ENCODE data around the gene OR56A5. TPM values are rescaled to one million over a fixed set of nuclear protein-coding genes. Genes with fewer than 3 reads are reported as not detected.

Gene OR56A5
- total and polyA plus RNA-seq, 2 of the 13 experiments (the other 11 are each of a cell fraction or from before 2014, with no cell fraction given): not detected

GRCh38 chr11:5931061-5931460 lies 37.2 kb downstream of the OR56A5 start (continued):
- TF ChIP-seq ZBTB10 (CRISPR knock-in tag; IDR thresholded peaks at IDR 0.05; ENCODE audit: borderline replicate concordance) (no peak), BRD4 (CRISPR knock-in tag; IDR thresholded peaks at IDR 0.05) (no peak), ZNF674 (CRISPR knock-in tag; IDR thresholded peaks at IDR 0.05; ENCODE audit: low read depth) (no peak), AGO2 (optimal IDR thresholded peaks at IDR 0.05; ENCODE audit: low read depth, low read length) (no peak), SNAPC5 (CRISPR knock-in tag; IDR thresholded peaks at IDR 0.05; ENCODE audit: borderline replicate concordance) (no peak), HDAC1 (CRISPR knock-in tag; IDR thresholded peaks at IDR 0.05) (no peak), ZNF724P (CRISPR knock-in tag; IDR thresholded peaks at IDR 0.05; ENCODE audit: borderline replicate concordance) (no peak), MAZ (IDR thresholded peaks at IDR 0.05; ENCODE audit: borderline replicate concordance, low read depth, low read length) (no peak), MAZ (CRISPR knock-in tag; IDR thresholded peaks at IDR 0.05; ENCODE audit: low read depth) (no peak), DDIT3 (CRISPR knock-in tag; IDR thresholded peaks at IDR 0.05) (no peak)

- Histone ChIP-seq H4K20me1 (ENCODE audit: insufficient read depth, low read length) (no peaks in the 10 kb centered on the region), H3K27ac (ENCODE audit: extremely low read length, insufficient read depth, low read length) (no peak overlapping the region), H3K4me2 (ENCODE audit: low read depth, low read length) (no peak overlapping the region), H2AFZ (ENCODE audit: low read length) (no peak overlapping the region), H3K4me3 (replicated peaks in 1 of 3; ENCODE audit: insufficient read depth in 1 of 3, low read depth in 2 of 3, low read length in 3 of 3) (no peak overlapping the region), H3K9me3 (ENCODE audit: low read length) (no peaks in the 10 kb centered on the region), H3K9ac (ENCODE audit: insufficient read depth, low read depth, low read length) (no peak overlapping the region), H3K27me3 (ENCODE audit: control insufficient read depth in 1 of 2, insufficient read depth in 2 of 2, low read length in 2 of 2) (peaks cover 0 to 9% of the 10 kb centered on the region in 2 experiments; a peak in 2 of 5 replicates), H3K4me1 (ENCODE audit: insufficient read depth, low read length) (no peaks in the 10 kb centered on the region), H3K79me2 (ENCODE audit: insufficient read depth, low read length) (no peaks in the 10 kb centered on the region), H3K36me3 (replicated peaks in 1 of 2; ENCODE audit: control insufficient read depth in 1 of 2, insufficient read depth in 2 of 2, low read length in 2 of 2) (no peaks in the 10 kb centered on the region)
- FAIRE-seq (no peak), ATAC-seq (no peak), DNase-seq (ENCODE audit: low spot score) (no peak)
- BruUV-seq (replicated peaks): no TSS peak
- in situ Hi-C loops (cut with HindIII; ENCODE audit: extremely low pct_ligation_motif_present, low pct_unique_long_range_greater_than_20kb) (no loop called here), intact Hi-C loops (cut with micrococcal nuclease; ENCODE audit: unreplicated experiment) (no loop called here)
- WGBS (ENCODE audit: low lambda C conversion rate): no CpG with 5 or more reads among the region's 19 CpGs
- POLR2A ChIA-PET: no interaction called here
- CTCF ChIA-PET (ENCODE audit: low intra/inter-chr PET ratio, low total read pairs): no interaction called here
- no peak for TF ChIP-seq ZFP62 (CRISPR knock-in tag; IDR thresholded peaks at IDR 0.05)
- TF ChIP-seq ISX (CRISPR knock-in tag; conservative IDR thresholded peaks at IDR 0.05): no peak
- TF ChIP-seq AGO1 (IDR thresholded peaks at IDR 0.05; ENCODE audit: low read depth, low read length, poor library complexity, severe bottlenecking): no peak
- TF ChIP-seq TBP (CRISPR knock-in tag; IDR thresholded peaks at IDR 0.05): no peak
- no peak for TF ChIP-seq ZNF713 (CRISPR knock-in tag; IDR thresholded peaks at IDR 0.05)
- no peak for TF ChIP-seq ZNF672 (CRISPR knock-in tag; IDR thresholded peaks at IDR 0.05)
- TF ChIP-seq ETV5 (CRISPR knock-in tag; IDR thresholded peaks at IDR 0.05; ENCODE audit: borderline replicate concordance): no peak
- TF ChIP-seq ZNF12 (CRISPR knock-in tag; IDR thresholded peaks at IDR 0.05): no peak
- no peak for TF ChIP-seq ZNF720 (CRISPR knock-in tag; IDR thresholded peaks at IDR 0.05)
- TF ChIP-seq RFX1 (IDR thresholded peaks at IDR 0.05): no peak
- no peak for TF ChIP-seq ZFP36L2 (CRISPR knock-in tag; IDR thresholded peaks at IDR 0.05)
- TF ChIP-seq ZNF782 (CRISPR knock-in tag; IDR thresholded peaks at IDR 0.05; ENCODE audit: borderline replicate concordance): no peak
- no peak for TF ChIP-seq ZSCAN21 (CRISPR knock-in tag; IDR thresholded peaks at IDR 0.05; ENCODE audit: borderline replicate concordance)
These were observed 37.7 kb downstream of the OR56A5 start for GRCh38 chr11:5930614-5931013.
